ENCODE data around the gene RERE. TPM values are rescaled to one million over a fixed set of nuclear protein-coding genes. Genes with fewer than 3 reads are reported as not detected.
"Not testable (repeated sequence)": the region's sequence is repeated elsewhere in the genome, so short reads cannot be mapped to it uniquely, and the experiment has no call there.

Gene RERE
- polyA plus RNA-seq, 3 donors from 2014 or later: 3.8 to 5.9 (median 3.8) TPM

GRCh38 chr1:8600336-8600735 lies 217.1 kb downstream of the RERE start:
- H3K4me1 Mint-ChIP-seq: peaks cover 36 to 41% of the 10 kb centered on the region in 2 donors
- H3K4me3 Mint-ChIP-seq: peak overlapping the region in 1 of 5 donors; percentile 12

DNA sequence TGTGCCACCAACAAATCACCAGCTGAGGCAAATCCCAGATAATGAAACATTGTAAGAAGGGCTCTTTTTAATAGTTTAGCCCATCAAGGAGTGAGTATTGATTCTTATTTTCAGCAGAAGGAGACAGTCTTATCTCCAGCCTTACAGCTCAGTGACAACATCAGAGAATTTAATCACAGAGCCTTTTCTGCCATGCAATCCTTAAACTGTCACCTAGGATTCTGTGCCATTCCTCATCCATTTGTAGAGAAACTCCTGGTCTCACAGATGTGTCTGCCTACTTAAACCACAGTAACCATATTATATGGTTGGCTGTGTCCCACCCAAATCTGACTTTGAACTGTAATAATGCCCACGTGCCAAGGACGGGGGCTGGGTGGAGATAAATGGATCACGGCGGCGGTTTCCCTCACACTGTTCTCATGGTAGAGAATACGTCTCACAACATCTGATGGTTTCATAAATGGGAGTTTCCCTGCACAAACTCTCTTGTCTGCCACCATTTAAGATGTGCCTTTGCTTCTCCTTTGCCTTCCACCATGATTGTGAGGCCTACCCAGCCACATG lies 217.7 kb downstream of the RERE start:
- DNase-seq: no peak
- Mint-ChIP-seq H3K9me3 (no peaks in the 10 kb centered on the region), H3K27ac (peak overlapping the region in 2 of 6 donors; percentile 5 to 60), H3K4me1 (peaks cover 33 to 38% of the 10 kb centered on the region in 2 donors), H3K36me3 (peaks cover 3% of the 10 kb centered on the region in 3 donors), H3K27me3 (ENCODE audit: low read depth in 3 of 3) (no peaks in the 10 kb centered on the region), H3K4me3 (no peak overlapping the region)

More at GRCh38 chr1:8600336-8600735, 217.1 kb downstream of the RERE start:
- Mint-ChIP-seq H3K27me3 (ENCODE audit: low read depth in 3 of 3) (no peaks in the 10 kb centered on the region), H3K36me3 (peaks cover 3% of the 10 kb centered on the region in 3 donors), H3K27ac (no peak overlapping the region), H3K9me3 (no peaks in the 10 kb centered on the region)
- no peak for DNase-seq

DNA sequence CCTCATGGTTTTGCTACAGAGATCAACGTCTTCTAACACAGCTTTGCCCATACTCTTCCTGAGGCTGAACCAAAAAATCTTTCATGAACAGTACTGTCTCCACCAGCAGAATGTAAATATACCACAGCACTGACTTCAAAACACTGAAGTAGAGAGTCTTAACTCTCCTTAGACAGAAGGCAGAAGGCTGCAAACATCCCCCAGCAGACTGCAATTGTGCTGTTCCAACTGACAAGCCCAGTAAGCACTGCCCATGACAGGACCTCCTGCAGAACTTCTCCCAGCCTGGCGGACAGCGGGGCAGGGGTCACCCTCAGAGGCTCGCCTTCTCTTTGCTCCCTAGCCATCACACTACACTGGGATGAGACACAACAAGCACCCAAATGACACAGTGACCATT lies 218.7 kb downstream of the RERE start:
- peaks cover 33 to 34% of the 10 kb centered on the region in 2 donors for H3K4me1 Mint-ChIP-seq
- H3K9me3 Mint-ChIP-seq: no peaks in the 10 kb centered on the region
- H3K4me3 Mint-ChIP-seq: no peak overlapping the region
- peaks cover 3% of the 10 kb centered on the region in 3 donors for H3K36me3 Mint-ChIP-seq
- no peak for DNase-seq
- no peaks in the 10 kb centered on the region for H3K27me3 Mint-ChIP-seq (ENCODE audit: low read depth in 3 of 3)
- H3K27ac Mint-ChIP-seq: no peak overlapping the region

- Mint-ChIP-seq H3K9me3 (no peaks in the 10 kb centered on the region), H3K27ac (no peak overlapping the region), H3K4me1 (peaks cover 32 to 34% of the 10 kb centered on the region in 2 donors), H3K4me3 (no peak overlapping the region), H3K27me3 (ENCODE audit: low read depth in 3 of 3) (peaks cover 0 to 1% (median 0%) of the 10 kb centered on the region in 3 donors), H3K36me3 (peaks cover 3% of the 10 kb centered on the region in 3 donors)
- DNase-seq: no peak
These were observed 219.2 kb downstream of the RERE start for GRCh38 chr1:8598060-8598724.

DNA sequence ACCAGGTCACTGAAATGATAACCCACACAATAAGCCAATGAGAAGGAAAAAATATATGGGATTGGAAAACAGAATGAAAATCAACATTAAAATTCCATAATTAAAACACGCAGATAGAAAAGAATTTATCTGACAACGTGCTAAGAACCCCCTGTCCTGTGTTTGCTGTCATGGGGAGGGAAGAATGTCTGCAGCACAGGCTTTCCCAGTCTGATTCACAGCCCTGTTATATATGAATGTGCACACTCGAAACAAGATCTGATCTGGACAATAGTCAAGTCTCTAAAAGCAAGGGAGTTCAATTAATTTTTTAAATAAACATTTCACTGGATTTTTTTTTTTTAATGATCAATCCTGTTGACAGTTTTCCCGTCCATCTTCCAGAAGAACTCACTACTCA lies 220.0 kb downstream of the RERE start:
- H3K36me3 Mint-ChIP-seq: peaks cover 3% of the 10 kb centered on the region in 3 donors
- H3K27me3 Mint-ChIP-seq (ENCODE audit: low read depth in 3 of 3): peaks cover 0 to 2% (median 1%) of the 10 kb centered on the region in 3 donors
- H3K27ac Mint-ChIP-seq: peak overlapping the region in 1 of 6 donors; percentile 67
- H3K4me1 Mint-ChIP-seq: peaks cover 24 to 26% of the 10 kb centered on the region in 2 donors
- no peaks in the 10 kb centered on the region for H3K9me3 Mint-ChIP-seq
- no peak overlapping the region for H3K4me3 Mint-ChIP-seq
- no peak for DNase-seq

DNA sequence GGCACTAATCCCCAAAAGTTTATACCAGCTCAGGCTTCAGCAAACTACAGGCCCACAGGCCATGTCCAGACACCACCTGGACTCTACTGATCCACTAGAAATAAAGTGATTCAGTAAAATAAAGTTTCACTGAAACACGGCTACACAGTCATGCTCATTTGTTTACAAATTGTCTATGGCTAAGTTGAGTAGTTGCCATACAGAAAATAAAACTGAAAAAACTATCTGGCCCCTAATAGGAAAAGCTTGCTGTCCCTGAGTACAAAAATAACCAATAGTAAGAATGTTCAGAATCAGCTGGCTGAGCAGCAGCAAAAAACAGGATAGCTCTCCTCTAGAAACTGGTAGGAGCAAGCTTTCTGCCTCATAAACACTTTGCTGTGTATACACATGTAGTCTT lies 221.5 kb downstream of the RERE start:
- Mint-ChIP-seq H3K4me3 (no peak overlapping the region), H3K27ac (no peak overlapping the region), H3K9me3 (no peaks in the 10 kb centered on the region), H3K36me3 (peaks cover 0 to 3% (median 0%) of the 10 kb centered on the region in 3 donors), H3K4me1 (peaks cover 21 to 22% of the 10 kb centered on the region in 2 donors), H3K27me3 (ENCODE audit: low read depth in 3 of 3) (peaks cover 0 to 2% (median 1%) of the 10 kb centered on the region in 3 donors)
- DNase-seq: no peak

DNA sequence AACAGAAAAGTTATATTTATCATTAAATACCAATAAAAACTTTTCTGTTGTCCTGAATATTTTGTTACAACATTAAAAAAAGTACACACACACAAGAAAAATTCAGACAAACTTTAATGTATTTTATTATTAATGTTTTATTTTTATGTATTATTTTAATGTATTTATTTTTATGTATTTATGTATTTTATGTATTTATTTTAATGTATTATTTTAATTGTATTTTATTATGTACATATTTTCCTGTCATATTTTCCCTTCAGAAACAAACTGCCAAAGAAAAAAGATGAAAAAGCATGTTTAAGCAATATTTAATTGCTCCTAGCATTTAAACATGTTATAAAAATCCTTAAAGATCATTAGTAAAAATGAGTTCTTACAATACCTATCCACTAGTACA lies 222.1 kb downstream of the RERE start:
- DNase-seq: no peak
- H3K27ac Mint-ChIP-seq: no peak overlapping the region
- no peaks in the 10 kb centered on the region for H3K9me3 Mint-ChIP-seq
- H3K4me1 Mint-ChIP-seq: peaks cover 25 to 26% of the 10 kb centered on the region in 2 donors
- peaks cover 0 to 3% (median 0%) of the 10 kb centered on the region in 3 donors for H3K36me3 Mint-ChIP-seq
- peaks cover 0 to 2% (median 1%) of the 10 kb centered on the region in 3 donors for H3K27me3 Mint-ChIP-seq (ENCODE audit: low read depth in 3 of 3)
- no peak overlapping the region for H3K4me3 Mint-ChIP-seq

DNA sequence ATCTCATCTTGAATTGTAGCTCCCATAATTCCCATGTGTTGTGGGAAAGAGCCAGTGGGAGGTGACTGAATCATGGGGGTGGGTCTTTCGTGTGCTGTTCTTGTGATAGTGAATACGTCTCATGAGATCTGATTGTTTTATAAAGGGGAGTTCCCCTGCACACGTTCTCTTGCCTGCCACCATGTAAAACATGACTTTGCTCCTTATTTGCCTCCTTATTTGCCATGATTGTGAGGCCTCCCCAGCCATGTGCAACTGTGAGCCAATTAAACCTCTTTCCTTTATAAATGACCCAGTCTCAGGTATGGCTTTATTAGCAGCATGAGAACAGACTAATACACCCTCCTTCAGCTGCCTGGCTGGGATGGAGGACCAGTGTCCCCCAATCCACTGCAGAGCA lies 224.1 kb downstream of the RERE start:
- not testable (repeated sequence) for H3K27ac Mint-ChIP-seq; H3K36me3 Mint-ChIP-seq; H3K27me3 Mint-ChIP-seq (ENCODE audit: low read depth in 3 of 3); DNase-seq; H3K4me3 Mint-ChIP-seq; H3K9me3 Mint-ChIP-seq
- peaks cover 23 to 26% of the 10 kb centered on the region in 2 donors for H3K4me1 Mint-ChIP-seq

DNA sequence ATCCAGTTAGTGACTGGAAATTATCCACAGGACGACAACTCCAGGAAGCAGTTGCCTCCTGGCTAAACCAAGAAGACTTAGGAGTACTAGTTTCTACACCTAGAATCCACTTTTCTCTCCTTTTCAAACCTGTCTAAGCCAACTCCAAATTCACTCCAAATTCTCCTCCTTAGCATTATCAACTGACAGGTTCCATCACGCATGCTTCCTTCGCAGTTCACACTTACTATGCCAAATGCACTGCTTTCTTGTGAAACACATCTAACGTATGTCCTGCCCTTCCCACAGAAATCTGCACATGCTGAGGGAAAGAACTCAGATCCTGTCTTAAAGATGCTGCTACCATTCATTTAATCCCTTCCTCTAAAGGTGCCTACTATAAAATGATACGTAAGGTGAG lies 225.9 kb downstream of the RERE start:
- Mint-ChIP-seq H3K36me3 (no peaks in the 10 kb centered on the region), H3K27ac (no peak overlapping the region), H3K27me3 (ENCODE audit: low read depth in 3 of 3) (peaks cover 0 to 2% (median 1%) of the 10 kb centered on the region in 3 donors), H3K9me3 (no peaks in the 10 kb centered on the region), H3K4me1 (peaks cover 23 to 40% of the 10 kb centered on the region in 2 donors), H3K4me3 (no peak overlapping the region)
- DNase-seq: no peak

DNA sequence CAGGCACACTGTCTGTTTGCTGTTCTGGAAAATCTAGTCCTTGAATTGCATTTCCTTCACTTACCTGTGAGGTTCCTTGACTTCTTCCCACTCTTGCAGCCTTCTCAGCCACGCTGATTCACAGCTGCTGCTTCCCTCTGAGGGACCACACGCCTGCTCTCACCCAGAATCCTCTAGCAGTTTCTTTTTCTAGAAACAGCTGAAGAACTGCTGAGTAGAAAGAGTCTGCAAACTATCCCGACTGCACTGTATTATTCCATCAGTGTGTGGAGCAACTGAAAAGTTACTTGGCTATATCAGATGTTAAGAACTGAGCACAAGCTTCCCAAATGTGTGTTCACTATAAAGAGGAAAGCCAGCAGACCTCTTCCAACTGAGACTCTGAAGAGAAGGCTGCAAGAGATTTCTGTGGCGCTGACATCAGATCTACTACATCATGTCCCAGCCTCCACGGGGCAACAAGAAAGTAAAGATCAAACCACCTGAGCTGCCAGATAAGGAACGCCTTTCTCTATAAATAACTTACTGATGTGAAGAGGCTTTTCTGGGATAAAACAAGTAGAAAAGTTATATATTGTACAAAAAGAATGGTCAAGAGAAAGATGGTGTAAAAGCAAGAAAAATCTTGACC lies 226.6 kb downstream of the RERE start:
- no peak overlapping the region for H3K4me3 Mint-ChIP-seq
- peak overlapping the region in 1 of 6 donors; percentile 47 for H3K27ac Mint-ChIP-seq
- H3K4me1 Mint-ChIP-seq: peaks cover 22 to 40% of the 10 kb centered on the region in 2 donors
- peaks cover 0 to 2% (median 1%) of the 10 kb centered on the region in 3 donors for H3K27me3 Mint-ChIP-seq (ENCODE audit: low read depth in 3 of 3)
- H3K36me3 Mint-ChIP-seq: no peaks in the 10 kb centered on the region
- no peak for DNase-seq
- H3K9me3 Mint-ChIP-seq: no peaks in the 10 kb centered on the region

- Mint-ChIP-seq H3K27me3 (ENCODE audit: low read depth in 3 of 3) (peaks cover 0 to 2% (median 2%) of the 10 kb centered on the region in 3 donors), H3K4me3 (no peak overlapping the region), H3K9me3 (no peaks in the 10 kb centered on the region), H3K27ac (no peak overlapping the region), H3K36me3 (no peaks in the 10 kb centered on the region), H3K4me1 (peaks cover 22 to 39% of the 10 kb centered on the region in 2 donors)
- DNase-seq: no peak
These were observed 227.9 kb downstream of the RERE start for GRCh38 chr1:8589571-8589970.

DNA sequence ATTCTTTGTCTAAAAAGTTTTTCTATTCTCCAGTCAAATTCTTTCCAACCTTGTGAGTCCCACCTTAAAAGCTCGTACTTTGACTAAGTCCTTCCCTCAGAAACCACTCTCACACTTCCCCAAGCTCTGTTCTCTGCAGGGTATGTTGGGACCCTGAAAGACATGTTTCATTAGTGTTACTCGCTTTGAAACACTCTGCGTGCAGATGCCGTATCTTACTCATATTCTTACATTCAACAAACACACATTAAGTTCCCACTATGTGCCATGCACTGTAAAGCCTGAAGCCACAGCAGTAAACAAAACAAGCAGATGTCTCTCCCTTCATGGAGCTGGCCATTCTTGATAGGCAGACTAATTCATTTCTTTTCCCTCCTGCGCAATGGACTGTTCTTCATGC lies 229.7 kb downstream of the RERE start:
- peaks cover 0 to 1% (median under 1%) of the 10 kb centered on the region in 3 donors for H3K27me3 Mint-ChIP-seq (ENCODE audit: low read depth in 3 of 3)
- no peak for DNase-seq
- no peak overlapping the region for H3K27ac Mint-ChIP-seq
- H3K36me3 Mint-ChIP-seq: peaks cover 0 to 4% (median 3%) of the 10 kb centered on the region in 3 donors
- H3K9me3 Mint-ChIP-seq: no peaks in the 10 kb centered on the region
- H3K4me1 Mint-ChIP-seq: peaks cover 11 to 26% of the 10 kb centered on the region in 2 donors
- H3K4me3 Mint-ChIP-seq: no peak overlapping the region

GRCh38 chr1:8586438-8586837 lies 231.0 kb downstream of the RERE start:
- H3K36me3 Mint-ChIP-seq: peaks cover 0 to 4% (median 3%) of the 10 kb centered on the region in 3 donors
- peaks cover 6 to 21% of the 10 kb centered on the region in 2 donors for H3K4me1 Mint-ChIP-seq
- H3K27me3 Mint-ChIP-seq (ENCODE audit: low read depth in 3 of 3): peaks cover 0 to 1% (median 0%) of the 10 kb centered on the region in 3 donors
- no peak overlapping the region for H3K27ac Mint-ChIP-seq
- DNase-seq: no peak
- H3K4me3 Mint-ChIP-seq: no peak overlapping the region
- no peaks in the 10 kb centered on the region for H3K9me3 Mint-ChIP-seq

- Mint-ChIP-seq H3K9me3 (no peaks in the 10 kb centered on the region), H3K4me3 (no peak overlapping the region), H3K27ac (no peak overlapping the region), H3K27me3 (ENCODE audit: low read depth in 3 of 3) (peaks cover 0 to 1% (median 0%) of the 10 kb centered on the region in 3 donors), H3K4me1 (peaks cover 0 to 13% of the 10 kb centered on the region in 2 donors), H3K36me3 (peaks cover 0 to 4% (median 3%) of the 10 kb centered on the region in 3 donors)
- no peak for DNase-seq
These were observed 233.1 kb downstream of the RERE start for GRCh38 chr1:8584316-8584715.
